GM21619 (cell line): ENCODE data around the gene TFCP2.
"Not testable (repeated sequence)": the region's sequence is repeated elsewhere in the genome, so short reads cannot be mapped to it uniquely, and the experiment has no call there.

Source experiments
- ATAC-seq: cut with Tn5 transposase; IDR thresholded peaks from one replicate; pipeline ENCODE4 v1.9.1; 2021; ENCODE audit not compliant: unreplicated experiment

The TFCP2 gene

DNA sequence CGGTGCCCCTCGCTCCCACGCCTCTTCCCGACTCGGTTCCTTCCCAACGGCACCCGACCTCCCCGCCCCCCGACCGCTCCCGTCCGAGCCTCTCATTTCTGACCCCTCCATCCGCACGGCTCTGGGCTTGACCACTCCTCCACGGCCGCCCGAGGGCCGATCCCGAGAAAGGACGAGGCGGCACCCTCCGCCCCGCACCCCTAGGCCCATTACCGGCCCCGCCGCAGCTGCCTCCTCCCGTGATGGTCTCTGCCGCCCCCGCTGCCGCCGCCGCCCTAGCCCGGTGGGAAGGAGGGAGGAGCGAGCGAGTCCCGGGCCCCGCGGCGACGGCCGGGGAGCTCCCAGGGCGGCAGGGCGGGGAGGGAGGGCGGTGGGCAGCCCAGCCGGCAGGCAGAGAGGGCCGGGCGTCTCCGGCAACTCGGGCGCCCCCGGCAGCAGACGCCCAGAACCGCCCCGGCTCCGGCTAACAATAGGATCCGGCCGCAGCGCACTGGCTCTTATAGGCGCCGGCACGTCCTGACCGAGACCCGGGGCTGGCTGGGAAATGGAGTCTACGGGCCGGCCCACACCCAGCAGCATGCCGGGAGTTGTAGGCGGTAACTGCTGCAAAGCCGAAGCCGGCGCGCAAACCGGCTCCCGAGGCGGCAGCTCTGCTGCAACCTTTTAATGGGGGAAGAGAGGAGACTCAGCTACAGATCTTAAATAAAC lies 89.7 kb downstream of the TFCP2 start, which contains the start of gene CSRNP2:
TSS of gene CSRNP2 (minus strand) at position 471 of the 708 bp plus-strand sequence. CDS start 7,035 bp downstream, outside the sequence.
- peak; percentile 97 for ATAC-seq

DNA sequence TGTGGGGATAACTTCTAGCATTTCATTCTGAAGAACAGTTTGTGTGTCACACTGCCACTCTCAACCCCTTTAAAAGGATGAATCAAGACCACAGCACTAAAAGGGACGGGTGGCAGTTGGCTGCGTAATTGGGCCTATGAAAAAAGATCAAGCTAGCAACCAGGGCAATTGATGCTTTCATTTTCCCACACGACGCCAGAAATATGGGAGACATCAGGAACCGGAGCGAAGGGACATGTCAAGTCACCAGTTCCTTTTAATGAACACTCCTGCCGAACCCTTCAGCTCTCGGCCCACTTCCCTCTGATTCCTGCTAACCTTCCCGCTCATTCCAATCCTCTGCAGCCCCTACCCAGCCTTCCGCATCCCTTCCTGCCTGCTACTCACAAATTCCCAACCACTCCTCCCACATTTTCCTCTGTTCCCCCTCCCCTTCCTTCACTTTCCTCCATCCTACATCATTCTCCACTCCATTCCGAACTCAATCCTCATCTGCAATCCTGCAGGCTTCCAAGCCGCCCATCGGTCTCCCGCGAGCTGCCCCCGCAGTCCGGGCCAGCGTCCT lies 90.3 kb downstream of the TFCP2 start:
- no peak for ATAC-seq

GRCh38 chr12:51081421-51081820 lies 91.5 kb downstream of the TFCP2 start:
- ATAC-seq = no peak

- ATAC-seq = no peak
Measured at GRCh38 chr12:51080136-51080535, 92.8 kb downstream of the TFCP2 start.

DNA sequence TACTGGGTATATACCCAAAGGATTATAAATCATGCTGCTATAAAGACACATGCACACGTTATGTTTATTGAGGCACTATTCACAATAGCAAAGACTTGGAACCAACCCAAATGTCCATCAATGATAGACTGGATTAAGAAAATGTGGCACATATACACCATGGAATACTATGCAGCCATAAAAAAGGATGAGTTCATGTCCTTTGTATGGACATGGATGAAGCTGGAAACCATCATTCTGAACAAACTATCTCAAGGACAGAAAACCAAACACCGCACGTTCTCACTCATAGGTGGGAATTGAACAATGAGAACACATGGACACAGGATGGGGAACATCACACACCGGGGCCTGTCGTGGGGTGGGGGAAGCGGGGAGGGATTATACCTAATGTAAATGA lies 94.1 kb downstream of the TFCP2 start:
- ATAC-seq = not testable (repeated sequence)

- ATAC-seq = not testable (repeated sequence)
Measured at GRCh38 chr12:51078346-51078745, 94.6 kb downstream of the TFCP2 start.

GRCh38 chr12:51077930-51078329 lies 95.0 kb downstream of the TFCP2 start:
- ATAC-seq = no peak

DNA sequence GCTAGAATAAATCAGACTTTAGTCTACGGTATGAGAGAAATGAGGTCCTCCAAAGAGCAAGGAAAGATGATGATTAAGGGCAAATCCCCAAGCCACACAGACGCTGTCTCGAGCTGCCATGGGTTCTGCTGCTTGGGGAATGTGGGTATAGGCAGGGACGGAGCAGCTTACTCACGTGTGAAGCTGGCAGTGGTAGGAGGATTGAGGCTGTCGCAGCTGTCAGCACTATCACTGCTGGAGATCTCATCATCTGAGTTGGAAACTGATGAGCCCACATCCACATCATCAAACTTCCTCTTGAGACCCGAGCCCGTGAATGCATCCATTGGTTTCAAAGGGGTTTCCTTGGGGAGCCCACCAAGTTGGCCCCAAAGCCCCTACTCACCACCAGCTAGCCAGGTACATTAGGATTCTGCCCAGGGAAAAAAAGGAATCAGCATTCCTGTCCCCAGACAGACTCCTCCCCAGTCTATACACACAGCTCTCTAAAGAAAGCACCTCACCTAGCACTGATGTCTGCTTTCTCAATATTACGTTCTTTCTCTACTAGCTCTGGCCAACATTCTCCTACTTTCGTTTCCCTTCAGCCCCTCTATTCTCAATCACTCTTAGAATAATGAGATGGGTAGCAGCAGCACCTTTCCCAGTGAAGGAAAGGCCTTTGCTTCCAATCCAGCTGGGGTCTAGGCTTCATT lies 96.6 kb downstream of the TFCP2 start:
- ATAC-seq = no peak

DNA sequence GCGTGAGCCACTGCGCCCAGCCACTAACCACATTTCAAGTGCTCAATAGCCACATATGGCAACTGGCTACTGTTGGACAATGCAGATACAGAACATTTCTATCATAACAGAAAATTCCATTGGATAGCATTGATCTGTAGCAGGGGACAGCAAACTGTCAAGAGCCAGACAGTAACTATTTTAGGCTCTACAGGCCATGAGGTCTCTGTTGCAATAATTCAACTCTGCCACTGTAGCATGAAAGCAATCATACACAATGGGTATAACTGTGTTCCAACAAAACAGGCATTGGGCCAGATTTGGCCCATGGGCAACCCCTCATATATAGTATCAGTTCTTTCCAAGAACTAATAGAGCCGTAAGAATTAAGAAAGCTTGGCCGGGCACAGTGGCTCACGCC lies 97.5 kb downstream of the TFCP2 start:
- no peak for ATAC-seq

- ATAC-seq = no peak
Measured at GRCh38 chr12:51071663-51072062, 101.3 kb downstream of the TFCP2 start.

DNA sequence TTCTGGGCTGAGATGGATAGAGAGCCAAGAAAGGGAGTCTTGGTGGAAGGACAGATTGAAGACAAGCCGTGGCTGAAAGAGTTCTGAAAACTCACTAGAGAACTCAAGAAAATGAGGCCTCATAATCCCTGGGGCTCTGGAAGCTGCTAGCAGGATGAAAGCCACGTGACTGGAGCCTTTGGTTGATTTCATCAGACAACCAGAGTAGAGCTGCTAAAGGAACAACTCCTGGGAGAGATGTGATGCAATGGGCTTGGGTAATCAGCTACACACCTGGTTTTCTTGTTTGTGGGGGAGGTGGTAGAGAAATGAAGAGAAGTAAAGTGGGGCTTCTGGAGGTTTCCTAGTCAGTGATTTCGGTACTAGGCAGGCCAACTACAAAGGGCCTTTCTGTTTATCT lies 102.9 kb downstream of the TFCP2 start:
- no peak for ATAC-seq

GRCh38 chr12:51067771-51068170 lies 105.2 kb downstream of the TFCP2 start:
- no peak for ATAC-seq

DNA sequence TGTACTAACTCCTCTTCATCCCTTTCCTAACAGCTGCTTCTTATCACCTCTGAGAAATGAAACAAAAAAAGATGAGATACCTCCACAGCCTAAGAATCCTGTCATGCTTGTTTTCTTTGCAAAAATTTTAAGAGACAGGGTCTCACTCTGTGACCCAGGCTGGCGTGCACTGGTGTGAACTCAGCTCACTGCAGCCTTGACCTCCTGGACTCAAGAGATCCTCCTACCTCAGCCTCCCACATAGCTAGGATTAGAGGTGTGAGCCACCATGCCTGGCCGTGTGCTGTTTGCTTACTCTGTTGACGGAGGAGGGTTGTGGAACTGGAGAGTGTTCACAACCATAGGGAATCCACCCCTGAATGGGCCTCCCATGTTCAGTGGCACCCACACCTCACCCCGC lies 105.7 kb downstream of the TFCP2 start:
- no peak for ATAC-seq

DNA sequence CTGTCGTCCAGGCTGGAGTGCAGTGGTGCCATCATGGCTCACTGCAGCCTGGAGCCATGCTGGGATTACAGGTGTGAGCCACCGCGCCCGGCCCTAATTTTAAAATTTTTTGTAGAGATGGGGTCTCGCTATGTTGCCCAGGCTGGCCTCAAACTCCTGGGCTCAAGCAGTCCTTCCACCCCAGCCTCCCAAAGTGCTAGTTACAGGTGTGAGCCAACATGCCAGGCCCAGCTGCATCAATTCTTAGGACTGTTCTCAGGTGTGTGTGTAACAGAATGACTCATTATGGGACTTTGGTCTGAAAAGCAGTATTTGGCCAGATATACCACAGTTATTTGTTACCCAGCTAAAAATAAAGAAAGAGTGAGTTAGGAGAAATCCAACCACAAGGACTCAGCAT lies 107.4 kb downstream of the TFCP2 start:
- no peak for ATAC-seq

GRCh38 chr12:51062631-51063397 lies 110.1 kb downstream of the TFCP2 start:
- no peak for ATAC-seq

DNA sequence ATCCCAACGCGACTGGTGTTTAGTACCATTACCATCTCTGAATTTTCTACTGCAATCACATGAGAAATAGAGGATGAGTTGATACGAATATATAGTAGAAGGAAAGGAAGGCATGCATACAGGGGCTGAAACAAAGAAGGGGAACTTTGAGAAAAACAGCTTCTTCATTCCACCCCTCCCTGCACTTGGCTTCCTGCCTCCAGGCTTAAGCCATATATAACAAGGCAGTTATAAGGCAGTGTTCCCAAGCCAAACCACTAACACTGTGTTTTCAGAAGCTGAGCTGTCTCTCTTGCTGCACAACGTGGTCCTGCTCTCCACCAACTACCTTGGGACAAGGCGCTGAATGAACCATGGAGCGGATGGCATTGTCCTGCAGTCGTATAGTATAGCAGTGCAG lies 113.8 kb downstream of the TFCP2 start:
- no peak for ATAC-seq

DNA sequence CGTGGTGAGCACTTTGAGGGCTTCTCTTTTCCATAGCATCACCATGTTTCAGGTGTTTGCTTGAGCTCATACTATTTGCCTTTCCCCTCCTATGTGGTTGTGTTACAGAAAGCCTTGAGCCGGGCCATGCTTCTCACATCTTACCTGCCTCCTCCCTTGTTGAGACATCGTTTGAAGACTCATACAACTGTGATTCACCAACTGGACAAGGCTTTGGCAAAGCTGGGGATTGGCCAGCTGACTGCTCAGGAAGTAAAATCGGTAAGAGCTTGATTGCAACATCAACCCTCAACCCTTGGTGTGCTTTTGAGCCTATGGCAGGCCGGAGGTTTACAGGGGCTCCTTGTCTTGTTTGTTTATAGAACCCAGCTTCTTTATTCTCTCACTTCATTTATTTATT lies 116.7 kb downstream of the TFCP2 start:
- no peak for ATAC-seq

GRCh38 chr12:51055060-51055459 lies 117.9 kb downstream of the TFCP2 start:
- ATAC-seq = no peak

DNA sequence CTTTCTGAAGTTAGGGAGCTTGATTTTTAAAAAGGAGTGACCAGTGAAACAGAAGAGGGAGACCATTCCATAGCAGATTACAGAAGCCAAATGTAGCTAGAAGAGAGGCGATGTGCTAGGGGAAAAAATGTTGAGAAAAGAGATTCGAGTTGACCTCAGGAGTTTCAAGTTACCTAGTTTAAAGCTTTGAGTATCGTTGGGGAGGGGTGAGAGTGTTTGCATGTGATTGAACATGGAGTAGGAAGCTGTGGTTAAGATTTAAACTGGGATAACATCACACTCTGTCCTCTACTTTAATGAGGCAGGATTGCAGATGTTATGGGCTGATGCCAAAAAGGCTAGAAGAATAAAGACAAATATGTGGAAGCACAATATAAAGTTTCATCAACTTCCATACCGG lies 121.1 kb downstream of the TFCP2 start:
- no peak for ATAC-seq

- no peak for ATAC-seq
Measured at GRCh38 chr12:51049525-51049924, 123.4 kb downstream of the TFCP2 start.

- ATAC-seq = no peak
Measured at GRCh38 chr12:51048661-51049251, 124.2 kb downstream of the TFCP2 start.
